ENCODE results near the gene NCS1.

Gene NCS1

DNA sequence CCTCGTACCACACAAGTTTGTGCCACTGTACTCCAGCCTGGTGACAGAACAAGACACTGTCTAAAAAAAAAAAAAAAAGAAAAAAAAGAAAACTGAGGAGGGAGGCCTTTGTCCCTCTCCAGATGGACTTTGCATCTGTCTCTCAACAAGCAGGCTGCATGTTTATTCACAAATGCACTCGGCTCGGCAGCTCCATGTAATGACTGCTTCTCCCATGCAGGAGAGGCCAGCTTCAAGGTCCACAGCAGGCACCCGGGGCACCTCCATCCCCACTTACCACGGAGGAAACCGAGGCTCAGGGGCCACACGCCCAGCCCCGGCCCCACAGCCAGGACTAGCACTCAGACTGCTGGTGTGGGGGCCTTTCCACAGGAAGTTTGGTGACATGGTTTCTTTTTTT lies 13.1 kb upstream of the NCS1 start:
- no peaks in the 10 kb centered on the region for H3K27me3 Mint-ChIP-seq
- H3K36me3 Mint-ChIP-seq, result no peaks in the 10 kb centered on the region
- no peaks in the 10 kb centered on the region for H3K4me1 Mint-ChIP-seq (ENCODE audit: low read depth)
- no peak overlapping the region for H3K27ac Mint-ChIP-seq
- no peaks in the 10 kb centered on the region for H3K9me3 Mint-ChIP-seq (ENCODE audit: low read depth)
- H3K4me3 Mint-ChIP-seq, result no peak overlapping the region

DNA sequence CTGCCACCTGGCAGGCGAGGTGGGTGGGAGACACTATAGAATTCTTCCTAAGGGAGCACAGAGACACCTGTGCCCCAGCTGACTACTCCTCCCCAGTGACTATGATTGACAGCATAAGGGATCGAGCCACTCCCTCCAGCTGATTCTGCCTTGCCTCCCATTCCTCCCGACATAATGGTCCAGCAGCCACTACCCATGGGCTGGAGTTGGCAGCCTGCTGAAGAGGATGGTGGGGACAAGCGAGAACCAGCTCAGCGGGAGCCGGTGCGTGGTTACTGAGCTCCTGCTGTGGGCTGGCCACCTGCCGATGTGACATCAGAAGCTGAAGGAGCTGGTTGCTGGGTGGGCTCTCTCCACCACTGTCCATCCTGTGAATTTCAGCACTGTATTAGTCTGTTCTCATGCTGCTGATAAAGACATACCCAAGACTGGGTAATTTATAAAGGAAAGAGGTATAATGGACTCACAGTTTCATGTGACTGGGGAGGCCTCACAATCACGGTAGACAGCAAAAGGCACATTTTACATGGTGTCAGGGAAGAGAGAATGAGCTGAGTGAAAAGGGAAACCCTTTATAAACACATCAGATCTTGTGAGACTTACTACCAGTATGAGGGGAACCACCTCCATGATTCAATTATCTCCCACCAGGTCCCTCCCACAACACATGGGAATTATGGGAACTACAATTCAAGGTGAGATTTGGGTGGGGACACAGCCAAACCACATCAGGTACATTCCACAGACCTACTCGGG lies 12.1 kb upstream of the NCS1 start:
- Mint-ChIP-seq H3K9me3 (ENCODE audit: low read depth) (no peaks in the 10 kb centered on the region), H3K27ac (no peak overlapping the region), H3K27me3 (no peaks in the 10 kb centered on the region), H3K36me3 (no peaks in the 10 kb centered on the region), H3K4me1 (ENCODE audit: low read depth) (no peaks in the 10 kb centered on the region), H3K4me3 (no peak overlapping the region)

DNA sequence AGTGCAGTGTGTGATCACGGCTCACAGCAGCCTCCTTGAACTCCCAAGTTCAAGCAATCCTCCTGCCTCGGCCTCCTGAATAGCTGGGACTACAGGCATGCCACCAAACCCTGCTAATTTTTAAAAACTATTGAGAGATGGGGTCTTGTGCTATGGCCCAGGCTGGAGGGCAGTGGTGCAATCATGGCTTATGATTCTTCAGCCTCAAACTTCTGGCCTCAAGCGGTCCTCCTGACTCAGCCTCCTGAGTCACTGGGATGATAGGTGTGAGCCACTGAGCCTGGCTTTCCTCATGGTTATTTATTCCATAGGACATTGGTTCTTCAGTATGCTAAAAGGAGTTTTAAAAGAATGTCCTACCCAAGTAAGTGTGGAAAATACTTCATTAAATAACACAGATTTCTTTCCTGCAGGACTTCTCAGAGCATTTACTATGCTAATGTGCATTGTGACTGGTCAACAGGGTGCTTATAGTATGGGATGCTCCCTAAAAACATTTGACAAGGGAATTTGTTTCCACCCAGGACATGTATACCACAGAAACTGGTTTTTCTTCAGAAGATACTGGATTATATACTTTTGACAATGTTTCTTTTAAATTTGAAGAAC lies 11.2 kb upstream of the NCS1 start:
- no peaks in the 10 kb centered on the region for H3K36me3 Mint-ChIP-seq
- no peaks in the 10 kb centered on the region for H3K4me1 Mint-ChIP-seq (ENCODE audit: low read depth)
- H3K27ac Mint-ChIP-seq, result no peak overlapping the region
- H3K4me3 Mint-ChIP-seq, result no peak overlapping the region
- no peaks in the 10 kb centered on the region for H3K9me3 Mint-ChIP-seq (ENCODE audit: low read depth)
- no peaks in the 10 kb centered on the region for H3K27me3 Mint-ChIP-seq

DNA sequence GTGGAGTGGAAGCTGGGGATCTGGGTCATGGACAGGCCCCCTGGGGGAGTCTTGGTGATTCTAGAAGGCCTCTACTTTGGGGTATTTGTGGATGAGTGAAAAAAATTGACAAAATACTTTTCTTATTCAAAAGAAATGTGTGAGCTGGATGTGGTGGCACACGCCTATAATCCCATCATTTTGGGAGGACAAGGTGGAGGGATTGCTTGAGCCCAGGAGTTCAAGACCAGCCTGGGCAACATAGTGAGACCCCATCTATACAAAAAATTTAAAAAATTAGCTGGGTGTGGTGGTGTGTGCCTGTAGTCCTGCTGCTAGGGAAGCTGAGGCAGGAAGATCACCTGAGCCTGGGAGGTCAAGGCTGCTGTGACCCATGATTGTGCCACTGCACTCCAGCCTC lies 6.6 kb upstream of the NCS1 start:
- no peak overlapping the region for H3K4me3 Mint-ChIP-seq
- H3K4me1 Mint-ChIP-seq (ENCODE audit: low read depth), result peaks cover 6% of the 10 kb centered on the region
- H3K36me3 Mint-ChIP-seq, result no peaks in the 10 kb centered on the region
- no peaks in the 10 kb centered on the region for H3K9me3 Mint-ChIP-seq (ENCODE audit: low read depth)
- no peak overlapping the region for H3K27ac Mint-ChIP-seq
- H3K27me3 Mint-ChIP-seq, result no peaks in the 10 kb centered on the region

DNA sequence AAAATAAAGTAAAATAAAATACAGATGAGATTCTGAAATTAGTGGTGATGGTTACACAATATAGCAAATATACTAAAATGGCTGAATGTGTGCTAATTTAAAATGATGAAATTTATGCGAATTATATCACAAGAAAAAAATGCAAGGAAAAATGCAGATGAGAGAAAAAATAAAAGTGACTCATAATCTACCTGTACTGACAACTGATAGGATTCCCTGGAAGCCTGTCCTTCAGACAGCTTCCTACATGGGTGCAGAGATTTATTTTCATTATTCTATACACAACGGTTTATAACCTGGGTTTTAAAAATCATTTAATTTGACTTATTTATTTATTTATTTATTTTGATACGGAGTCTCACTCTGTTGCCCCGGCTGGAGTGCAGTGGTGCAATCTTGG lies 5.8 kb upstream of the NCS1 start:
- no peaks in the 10 kb centered on the region for H3K9me3 Mint-ChIP-seq (ENCODE audit: low read depth)
- no peak overlapping the region for H3K4me3 Mint-ChIP-seq
- no peak overlapping the region for H3K27ac Mint-ChIP-seq
- H3K4me1 Mint-ChIP-seq (ENCODE audit: low read depth), result peaks cover 8% of the 10 kb centered on the region
- H3K27me3 Mint-ChIP-seq, result no peaks in the 10 kb centered on the region
- H3K36me3 Mint-ChIP-seq, result no peaks in the 10 kb centered on the region

DNA sequence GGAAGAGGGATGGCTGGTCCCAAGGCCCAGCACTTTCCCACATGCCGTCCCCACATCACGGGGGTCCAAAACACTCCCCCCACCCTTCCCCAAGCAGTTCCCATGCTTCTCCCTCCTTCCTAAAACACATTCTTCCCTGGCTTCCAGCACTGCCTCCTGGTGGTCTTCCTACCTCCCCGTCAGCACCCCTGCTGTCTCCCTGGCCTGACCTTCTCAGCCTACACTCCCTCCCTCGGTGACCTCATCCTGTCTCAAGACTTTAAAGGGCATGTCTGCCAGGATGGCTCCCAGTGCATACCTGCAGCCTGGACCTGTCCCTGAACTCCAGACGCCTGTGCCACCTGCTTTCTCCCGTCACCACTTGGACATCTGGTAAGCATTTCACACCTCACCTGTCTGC lies 4.3 kb upstream of the NCS1 start:
- no peaks in the 10 kb centered on the region for H3K36me3 Mint-ChIP-seq
- H3K4me3 Mint-ChIP-seq, result no peak overlapping the region
- H3K27me3 Mint-ChIP-seq, result no peaks in the 10 kb centered on the region
- H3K4me1 Mint-ChIP-seq (ENCODE audit: low read depth), result peaks cover 8% of the 10 kb centered on the region
- H3K9me3 Mint-ChIP-seq (ENCODE audit: low read depth), result no peaks in the 10 kb centered on the region
- no peak overlapping the region for H3K27ac Mint-ChIP-seq

DNA sequence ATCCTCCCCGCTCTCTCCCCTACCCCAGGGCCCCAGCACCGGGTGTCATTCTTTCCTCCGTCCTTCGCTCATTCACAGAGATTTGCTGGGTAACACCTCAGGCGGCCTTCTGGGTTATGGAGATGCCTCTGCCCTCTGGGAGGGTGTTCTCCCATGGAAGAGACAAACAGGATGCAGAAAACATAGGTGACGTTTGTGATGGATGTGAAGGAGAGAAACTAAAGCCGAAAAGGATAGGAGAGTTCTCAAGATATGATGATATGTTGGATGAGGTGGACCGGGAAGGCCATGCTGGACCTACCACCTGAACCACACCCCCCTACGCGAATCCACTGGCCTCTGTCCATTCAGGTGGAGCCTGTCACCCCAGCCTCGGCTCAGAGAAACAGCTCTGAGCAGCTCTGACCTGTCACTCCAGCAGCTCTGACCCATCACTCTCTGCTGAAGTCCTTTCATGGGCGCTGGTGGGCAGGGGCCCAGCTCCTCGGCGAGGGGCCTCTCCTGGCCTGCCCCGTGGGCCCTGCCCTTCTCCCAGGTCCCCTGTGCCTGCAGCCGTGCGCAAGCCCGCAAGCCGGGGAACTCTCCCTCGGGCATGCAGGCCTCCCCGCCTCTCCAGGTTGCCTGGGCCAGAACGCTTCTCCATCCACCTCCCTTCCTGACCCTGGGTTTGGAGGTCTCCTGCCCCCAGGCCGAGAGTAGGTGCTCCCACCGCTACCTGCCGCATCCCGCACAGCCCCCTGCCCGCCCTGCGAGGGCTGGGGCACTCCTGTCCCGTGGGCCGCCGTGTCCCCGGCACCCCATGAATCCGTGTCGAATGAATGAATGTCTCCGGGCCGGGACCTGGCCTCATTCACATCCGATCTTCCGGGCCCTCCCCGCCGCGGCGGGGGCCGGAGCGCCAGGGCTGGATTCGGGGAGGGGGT lies 717 bp upstream of the NCS1 start:
- Mint-ChIP-seq H3K27ac (peak overlapping the region; percentile 50), H3K4me1 (ENCODE audit: low read depth) (peaks cover 9% of the 10 kb centered on the region), H3K27me3 (no peaks in the 10 kb centered on the region), H3K4me3 (peak overlapping the region; percentile 83), H3K36me3 (no peaks in the 10 kb centered on the region), H3K9me3 (ENCODE audit: low read depth) (no peaks in the 10 kb centered on the region)

DNA sequence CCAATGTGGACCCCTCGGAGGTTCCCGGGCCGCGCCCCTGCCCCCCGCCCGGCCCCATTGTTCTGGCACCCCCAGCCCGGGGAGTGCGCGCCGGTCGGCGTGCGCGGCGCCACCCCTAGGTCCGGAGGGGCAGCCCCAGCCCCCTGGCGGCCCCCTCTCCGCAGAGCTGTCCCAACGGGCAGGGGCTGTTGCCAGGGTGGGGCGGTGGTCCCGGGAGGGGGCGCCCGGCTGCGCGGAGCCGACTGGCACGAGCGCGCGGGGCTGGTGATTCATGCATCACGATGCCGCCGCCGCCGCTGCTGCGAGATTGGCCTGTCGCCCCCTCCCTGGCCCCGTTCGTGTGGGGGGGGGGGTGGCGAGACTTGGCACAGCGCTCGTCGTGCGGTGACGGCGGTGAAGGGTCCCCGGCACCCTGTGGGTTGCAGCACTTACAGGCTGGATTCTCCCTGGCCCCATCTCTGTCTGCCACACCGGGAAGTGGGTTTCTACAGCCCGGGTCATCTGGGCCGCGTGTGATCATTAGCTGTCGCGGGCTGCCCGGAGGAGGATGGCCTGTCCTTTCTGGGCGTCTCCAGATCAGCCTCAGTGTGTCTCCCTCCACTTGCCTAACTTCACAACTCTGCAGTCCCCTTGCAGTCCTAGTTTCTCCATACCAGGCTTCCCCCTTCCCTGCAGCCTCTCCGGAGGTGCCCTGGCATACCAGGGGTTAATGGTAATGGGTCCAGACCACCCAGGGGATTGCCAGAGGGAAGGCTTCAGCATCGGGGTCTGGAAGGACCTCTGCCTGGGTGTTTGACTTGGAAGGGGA lies 858 bp downstream of the NCS1 start:
- Mint-ChIP-seq H3K36me3 (no peaks in the 10 kb centered on the region), H3K27ac (no peak overlapping the region), H3K4me1 (ENCODE audit: low read depth) (peaks cover 6% of the 10 kb centered on the region), H3K9me3 (ENCODE audit: low read depth) (no peaks in the 10 kb centered on the region), H3K27me3 (no peaks in the 10 kb centered on the region), H3K4me3 (peak overlapping the region; percentile 83)

DNA sequence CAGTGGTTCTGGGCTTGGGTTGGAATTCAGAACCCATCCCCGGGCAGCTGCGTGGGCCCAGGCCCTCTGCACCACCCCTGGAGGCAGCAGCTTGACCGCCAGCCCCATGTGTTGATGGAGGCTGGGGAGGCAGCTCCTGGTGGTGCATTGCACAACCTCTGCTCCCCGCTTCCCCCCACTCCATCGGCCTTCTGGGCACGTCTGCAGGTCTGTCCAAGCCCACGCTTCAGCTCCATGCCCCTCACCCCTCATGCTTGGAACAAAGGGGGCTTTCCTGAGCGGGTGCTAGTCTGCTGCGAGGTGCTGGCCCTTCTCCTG lies 1.4 kb downstream of the NCS1 start:
- Mint-ChIP-seq H3K4me1 (ENCODE audit: low read depth) (peaks cover 6% of the 10 kb centered on the region), H3K4me3 (peak overlapping the region; percentile 83), H3K27me3 (no peaks in the 10 kb centered on the region), H3K9me3 (ENCODE audit: low read depth) (no peaks in the 10 kb centered on the region), H3K36me3 (no peaks in the 10 kb centered on the region), H3K27ac (no peak overlapping the region)

DNA sequence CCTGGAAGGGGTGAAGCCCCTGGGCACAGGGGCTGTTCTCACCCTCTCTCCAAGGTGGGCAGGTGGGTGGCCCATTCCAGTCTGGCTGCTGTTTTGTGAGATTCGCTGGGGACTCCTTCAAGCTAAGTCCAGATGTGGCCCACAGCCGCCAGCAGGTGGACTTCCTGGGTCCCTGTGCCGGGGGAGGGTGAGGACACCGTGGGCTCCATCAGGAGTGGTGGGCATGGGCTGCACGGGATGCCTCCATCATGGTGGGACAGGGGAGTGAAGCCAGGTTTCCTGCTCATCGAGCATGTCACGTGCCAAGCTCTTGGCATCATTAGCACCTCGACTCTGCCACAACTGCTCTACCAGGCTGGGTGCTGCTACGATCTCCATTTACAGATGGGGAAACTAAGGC lies 1.8 kb downstream of the NCS1 start:
- Mint-ChIP-seq H3K4me1 (ENCODE audit: low read depth) (peaks cover 6% of the 10 kb centered on the region), H3K27ac (no peak overlapping the region), H3K9me3 (ENCODE audit: low read depth) (no peaks in the 10 kb centered on the region), H3K27me3 (no peaks in the 10 kb centered on the region), H3K4me3 (peak overlapping the region; percentile 83), H3K36me3 (no peaks in the 10 kb centered on the region)

DNA sequence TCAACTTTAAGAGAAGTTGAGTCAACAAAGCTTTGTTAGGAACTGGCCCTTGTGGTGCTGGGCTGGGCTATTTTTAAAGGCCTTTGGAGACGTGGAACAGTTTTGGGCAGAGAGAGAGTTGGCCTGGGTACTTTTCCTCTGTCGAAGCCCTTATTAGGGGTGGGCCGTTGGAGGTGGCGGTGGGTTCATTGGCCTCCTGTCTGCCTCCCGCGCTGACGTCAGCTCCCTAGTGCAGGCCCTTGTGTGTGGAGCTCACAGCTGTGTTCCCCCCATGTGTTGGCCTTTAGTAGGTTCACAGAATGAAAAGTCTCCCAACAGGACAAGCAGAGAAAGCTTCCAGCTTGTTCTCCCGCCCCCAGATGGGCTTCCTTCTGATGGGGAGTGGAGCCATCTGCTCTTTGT lies 2.7 kb downstream of the NCS1 start:
- Mint-ChIP-seq H3K27ac (no peak overlapping the region), H3K4me1 (ENCODE audit: low read depth) (peaks cover 4% of the 10 kb centered on the region), H3K36me3 (no peaks in the 10 kb centered on the region), H3K4me3 (peak overlapping the region; percentile 59), H3K9me3 (ENCODE audit: low read depth) (no peaks in the 10 kb centered on the region), H3K27me3 (no peaks in the 10 kb centered on the region)

DNA sequence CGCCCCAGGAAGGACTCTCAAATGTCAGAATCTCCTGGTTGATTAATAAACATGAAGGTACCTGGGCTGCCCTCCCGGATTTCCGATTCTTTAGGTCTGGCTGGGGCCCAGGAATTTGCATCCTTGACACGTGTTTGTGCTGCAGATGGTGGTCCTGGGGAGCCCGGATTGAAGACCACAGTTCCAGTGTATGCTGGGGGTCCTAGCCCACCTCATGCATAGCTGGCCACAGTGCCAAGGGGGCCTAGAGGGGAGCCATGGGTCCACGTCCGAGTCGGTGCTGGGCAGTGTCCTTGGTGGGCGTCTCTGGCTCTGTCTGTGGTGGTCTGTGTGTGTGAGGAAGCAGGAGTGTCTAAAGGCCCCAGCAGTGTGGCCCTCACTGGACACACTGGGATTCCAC lies 3.2 kb downstream of the NCS1 start:
- H3K4me3 Mint-ChIP-seq, result no peak overlapping the region
- no peaks in the 10 kb centered on the region for H3K9me3 Mint-ChIP-seq (ENCODE audit: low read depth)
- H3K36me3 Mint-ChIP-seq, result no peaks in the 10 kb centered on the region
- no peaks in the 10 kb centered on the region for H3K27me3 Mint-ChIP-seq
- H3K27ac Mint-ChIP-seq, result no peak overlapping the region
- peaks cover 4% of the 10 kb centered on the region for H3K4me1 Mint-ChIP-seq (ENCODE audit: low read depth)

DNA sequence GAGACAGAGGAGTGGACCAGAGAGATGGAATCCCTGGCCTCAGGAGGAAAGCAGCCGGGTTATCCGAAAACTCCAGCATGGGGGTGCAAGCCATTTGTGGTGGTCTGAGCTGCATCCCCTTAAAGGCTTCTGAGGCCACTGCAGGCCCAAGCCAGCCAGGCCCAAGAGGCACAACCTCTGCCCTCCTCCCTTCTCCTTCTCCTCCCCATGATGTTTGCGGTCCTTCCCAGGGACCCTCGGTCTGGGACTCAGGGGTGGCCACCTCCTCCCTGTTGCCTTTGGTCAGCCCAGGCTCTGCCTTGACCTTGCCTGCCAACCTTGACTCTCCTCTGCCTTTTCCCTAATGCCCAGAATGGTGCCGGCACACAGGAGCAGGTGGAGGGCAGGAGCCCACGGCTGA lies 4.6 kb downstream of the NCS1 start:
- peaks cover 1% of the 10 kb centered on the region for H3K4me1 Mint-ChIP-seq (ENCODE audit: low read depth)
- no peak overlapping the region for H3K4me3 Mint-ChIP-seq
- H3K36me3 Mint-ChIP-seq, result no peaks in the 10 kb centered on the region
- no peak overlapping the region for H3K27ac Mint-ChIP-seq
- no peaks in the 10 kb centered on the region for H3K27me3 Mint-ChIP-seq
- no peaks in the 10 kb centered on the region for H3K9me3 Mint-ChIP-seq (ENCODE audit: low read depth)

DNA sequence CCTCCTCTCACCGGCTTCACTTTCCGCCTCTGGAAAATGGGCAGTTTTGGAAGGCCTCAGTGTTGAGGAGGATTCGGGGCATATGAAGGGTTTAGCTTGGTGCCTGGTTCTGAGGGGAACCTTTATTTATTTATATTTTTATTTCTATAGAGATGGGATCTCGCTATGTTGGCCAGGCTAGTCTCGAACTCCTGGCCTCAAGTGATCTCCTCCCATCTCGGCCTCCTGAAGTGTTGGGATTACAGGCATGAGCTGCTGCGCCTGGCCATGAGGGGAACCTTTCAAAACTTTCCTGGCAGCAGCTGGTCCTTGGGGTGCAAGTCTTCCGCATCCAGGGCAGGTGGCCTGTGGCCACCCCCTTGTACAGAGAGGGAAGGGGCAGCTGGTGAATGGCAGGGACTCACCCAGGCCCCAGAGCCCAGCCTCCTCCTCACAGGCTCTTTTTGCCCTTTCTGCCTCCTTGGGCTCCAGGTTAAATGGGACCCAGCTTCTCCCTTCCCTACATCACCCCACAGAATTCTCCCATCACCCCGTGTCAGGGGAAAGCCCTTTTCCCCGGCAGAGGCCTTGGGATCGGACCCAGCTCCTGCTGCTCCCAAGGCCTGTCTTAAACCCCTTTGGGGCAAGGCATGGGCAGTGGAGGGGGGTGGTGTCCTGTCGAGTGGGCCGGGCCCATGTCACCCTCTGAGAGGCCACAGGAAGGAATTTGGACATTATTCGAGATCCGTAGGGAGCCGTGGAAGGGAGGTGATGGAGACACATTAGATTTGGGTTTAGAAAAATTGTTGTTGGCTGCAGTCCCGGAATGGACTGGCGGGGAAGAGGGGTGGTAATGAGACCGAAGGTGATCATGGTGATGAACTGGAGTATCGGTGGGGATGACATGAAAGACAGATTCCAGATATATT lies 5.9 kb downstream of the NCS1 start:
- Mint-ChIP-seq H3K9me3 (ENCODE audit: low read depth) (no peaks in the 10 kb centered on the region), H3K27ac (no peak overlapping the region), H3K36me3 (no peaks in the 10 kb centered on the region), H3K27me3 (no peaks in the 10 kb centered on the region), H3K4me1 (ENCODE audit: low read depth) (peaks cover 1% of the 10 kb centered on the region), H3K4me3 (no peak overlapping the region)

All from activated naive CD8-positive, alpha-beta T cell (primary cell).